Breast epithelium (tissue), 3 donors: ENCODE results near the gene NAMPT.

Source experiments
- POLR2A ChIP-seq: fragments of 450-650 bp; IDR thresholded peaks from one replicate; pipeline ENCODE4 v1.6.1; 2016; ENCODE audit warnings: antibody characterized with exemption, mild to moderate bottlenecking, moderate library complexity
- POLR2AphosphoS5 ChIP-seq, 3 donors: sonication (generic); formaldehyde crosslinking; IDR thresholded peaks; one replicate each; pipeline ENCODE4 v1.6.1; 2017; ENCODE audit warnings: antibody characterized with exemption in 3 of 3
- TF ChIP-seq, protein P1 (sequence below), 3 donors: fragments of 450-650 bp; IDR thresholded peaks; one replicate each; pipeline ENCODE4 v1.5.1; 2016 to 2017; ENCODE audit warnings: antibody characterized with exemption in 3 of 3, mild to moderate bottlenecking in 3 of 3, moderate library complexity in 3 of 3

DNA sequence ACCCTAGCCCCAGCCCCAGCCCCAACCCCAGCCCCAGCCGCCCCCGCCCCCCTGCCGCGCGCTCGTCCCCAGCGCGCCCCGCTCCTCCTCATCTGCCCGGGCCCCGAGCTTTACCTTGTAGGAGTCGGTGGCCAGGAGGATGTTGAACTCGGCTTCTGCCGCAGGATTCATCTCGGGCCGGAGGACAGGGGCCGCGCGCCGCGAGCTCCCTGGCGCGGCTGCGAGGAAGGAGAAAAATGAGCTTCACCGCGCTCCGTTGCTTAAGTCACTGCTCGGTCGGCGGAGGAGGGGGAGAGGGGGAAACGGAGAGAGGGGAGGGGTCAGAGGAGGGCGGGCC is at the start of gene NAMPT:
- TF ChIP-seq, protein P1, sequence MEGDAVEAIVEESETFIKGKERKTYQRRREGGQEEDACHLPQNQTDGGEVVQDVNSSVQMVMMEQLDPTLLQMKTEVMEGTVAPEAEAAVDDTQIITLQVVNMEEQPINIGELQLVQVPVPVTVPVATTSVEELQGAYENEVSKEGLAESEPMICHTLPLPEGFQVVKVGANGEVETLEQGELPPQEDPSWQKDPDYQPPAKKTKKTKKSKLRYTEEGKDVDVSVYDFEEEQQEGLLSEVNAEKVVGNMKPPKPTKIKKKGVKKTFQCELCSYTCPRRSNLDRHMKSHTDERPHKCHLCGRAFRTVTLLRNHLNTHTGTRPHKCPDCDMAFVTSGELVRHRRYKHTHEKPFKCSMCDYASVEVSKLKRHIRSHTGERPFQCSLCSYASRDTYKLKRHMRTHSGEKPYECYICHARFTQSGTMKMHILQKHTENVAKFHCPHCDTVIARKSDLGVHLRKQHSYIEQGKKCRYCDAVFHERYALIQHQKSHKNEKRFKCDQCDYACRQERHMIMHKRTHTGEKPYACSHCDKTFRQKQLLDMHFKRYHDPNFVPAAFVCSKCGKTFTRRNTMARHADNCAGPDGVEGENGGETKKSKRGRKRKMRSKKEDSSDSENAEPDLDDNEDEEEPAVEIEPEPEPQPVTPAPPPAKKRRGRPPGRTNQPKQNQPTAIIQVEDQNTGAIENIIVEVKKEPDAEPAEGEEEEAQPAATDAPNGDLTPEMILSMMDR (IDR thresholded peaks at IDR 0.05), result no peak
- TF ChIP-seq POLR2AphosphoS5 (IDR thresholded peaks at IDR 0.05) (peak; percentile 86 to 94 (median 90)), POLR2A (peak; percentile 86)
